ENCODE measurements around the gene KISS1R.

The KISS1R gene

DNA sequence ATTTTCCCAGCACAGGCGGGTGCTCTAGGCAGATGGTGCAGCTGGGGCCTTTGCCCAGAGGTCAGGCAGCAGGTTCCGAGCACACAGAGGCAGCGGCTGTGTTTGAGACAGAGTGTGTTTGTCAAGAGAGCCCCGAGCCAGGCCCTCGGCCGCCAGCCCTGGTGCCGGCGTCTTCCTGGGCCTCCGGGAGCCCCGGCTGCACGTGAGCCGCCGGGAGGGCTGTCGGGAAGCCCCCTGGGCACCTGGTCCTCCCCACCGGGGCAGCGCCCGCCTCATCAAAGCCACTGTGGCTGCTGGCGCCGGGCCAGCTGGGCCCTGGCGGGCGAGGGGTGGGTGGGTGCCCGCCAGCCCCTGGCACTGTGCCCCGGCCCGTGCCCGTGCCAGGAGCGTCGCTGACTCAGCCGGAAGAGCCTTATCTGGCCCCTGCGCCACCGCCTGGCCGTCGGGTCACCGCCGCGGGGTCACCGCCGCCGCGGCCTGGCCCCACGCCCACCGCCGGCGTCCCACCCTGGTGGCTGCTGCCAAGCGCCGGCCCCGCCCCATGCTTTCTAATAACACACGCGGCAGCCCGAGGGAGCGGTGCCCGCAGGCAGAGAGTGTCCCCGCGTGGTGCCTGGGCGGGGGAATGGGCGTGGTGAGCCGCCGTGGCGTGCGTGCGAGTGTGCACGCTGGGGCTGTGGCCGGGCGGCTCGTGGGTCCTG, 23.6 kb downstream of the KISS1R start:
- DNase-seq, result peak; percentile 68

DNA sequence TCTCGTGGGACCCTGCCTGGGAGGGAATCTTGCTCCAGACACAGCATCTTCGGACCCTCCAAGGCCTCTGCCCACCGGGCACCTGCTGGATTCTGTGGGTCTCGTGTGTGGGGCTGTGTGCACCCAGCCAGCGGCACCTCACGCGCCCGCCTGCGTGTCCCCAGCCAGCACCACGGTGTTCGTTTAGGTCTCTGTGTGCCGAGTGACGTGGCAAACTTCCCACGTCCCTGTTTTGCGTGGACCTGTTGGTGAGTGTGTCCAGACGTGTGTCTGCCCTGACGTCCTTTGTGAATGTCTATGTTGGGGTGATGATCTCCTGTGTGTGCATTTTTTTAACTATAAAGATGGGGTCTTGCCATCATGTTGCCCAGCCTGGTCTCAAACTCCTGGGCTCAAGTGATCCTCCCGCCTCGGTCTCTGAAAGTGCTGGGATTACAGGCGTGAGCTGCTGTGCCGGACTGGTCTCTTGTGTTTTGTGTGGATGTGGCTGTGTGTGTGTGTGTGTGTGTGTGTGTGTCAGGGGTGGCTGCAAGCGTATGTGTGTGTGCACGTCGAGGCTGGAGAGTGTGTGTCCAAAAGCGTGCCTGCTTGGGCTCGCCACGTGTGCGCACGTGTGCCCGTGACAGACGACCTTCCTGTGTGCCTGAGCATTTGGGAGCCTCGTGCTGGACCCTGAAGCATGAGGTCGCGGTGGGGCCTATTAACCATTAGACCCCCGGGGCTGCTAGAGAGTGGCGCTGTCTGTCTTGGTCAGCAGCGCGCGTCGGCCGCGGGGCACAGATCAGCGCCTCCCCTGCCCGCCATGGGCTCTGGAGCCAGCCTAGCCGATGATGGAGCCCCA, 24.4 kb downstream of the KISS1R start:
- DNase-seq, result no peak

DNA sequence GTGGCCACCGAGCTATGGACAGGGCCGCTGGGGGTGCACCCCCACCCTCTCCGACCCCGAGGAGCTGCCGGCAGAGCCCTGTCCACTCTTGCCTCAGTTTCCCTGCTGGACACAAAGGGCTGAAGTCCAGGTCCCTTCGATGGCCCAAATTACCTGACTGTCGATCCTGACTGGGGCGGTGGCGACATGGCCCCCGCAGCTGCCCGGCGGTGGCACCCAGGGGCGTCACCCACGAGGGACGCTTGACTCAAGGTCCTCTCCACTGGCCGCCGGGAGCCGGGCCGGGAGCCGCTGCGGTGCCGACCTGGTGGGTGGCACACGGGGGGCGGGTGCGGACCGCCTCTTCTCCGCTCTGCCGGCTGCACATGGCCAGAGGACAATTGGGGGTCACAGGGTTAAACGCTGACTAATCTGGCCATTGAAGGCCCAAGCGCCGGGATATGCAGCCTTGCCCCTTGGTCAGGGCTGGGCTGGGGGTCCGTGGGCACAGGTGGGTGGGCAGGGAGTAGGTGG, 25.1 kb downstream of the KISS1R start:
- DNase-seq, result no peak

DNA sequence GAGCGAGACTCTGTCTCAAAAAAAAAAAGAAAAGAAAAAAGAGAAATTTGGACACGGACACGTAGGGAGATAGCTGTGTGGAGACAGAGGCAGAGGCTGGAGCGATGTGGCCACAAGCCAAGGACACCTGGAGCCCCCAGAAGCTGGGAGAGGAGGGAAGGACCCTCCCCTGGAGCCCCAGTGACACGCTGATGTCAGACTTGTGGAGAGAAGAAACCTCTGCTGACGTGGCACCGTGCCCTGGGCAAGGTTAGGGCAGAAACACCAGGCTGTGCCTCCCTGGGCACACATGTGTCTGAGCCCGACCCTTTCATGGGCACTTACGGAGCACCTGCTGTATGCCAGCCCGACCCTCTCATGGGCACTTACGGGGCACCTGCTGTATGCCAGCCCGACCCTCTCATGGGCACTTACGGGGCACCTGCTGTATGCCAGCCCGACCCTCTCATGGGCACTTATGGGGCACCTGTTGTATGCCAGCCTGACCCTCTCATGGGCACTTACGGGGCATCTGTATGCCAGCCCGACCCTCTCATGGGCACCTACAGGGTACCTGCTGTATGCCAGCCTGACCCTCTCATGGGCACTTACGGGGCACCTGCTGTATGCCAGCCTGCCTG, 26.5 kb downstream of the KISS1R start:
- DNase-seq, result no peak

GRCh38 chr19:944171-944567, 27.0 kb downstream of the KISS1R start:
- no peak for DNase-seq

DNA sequence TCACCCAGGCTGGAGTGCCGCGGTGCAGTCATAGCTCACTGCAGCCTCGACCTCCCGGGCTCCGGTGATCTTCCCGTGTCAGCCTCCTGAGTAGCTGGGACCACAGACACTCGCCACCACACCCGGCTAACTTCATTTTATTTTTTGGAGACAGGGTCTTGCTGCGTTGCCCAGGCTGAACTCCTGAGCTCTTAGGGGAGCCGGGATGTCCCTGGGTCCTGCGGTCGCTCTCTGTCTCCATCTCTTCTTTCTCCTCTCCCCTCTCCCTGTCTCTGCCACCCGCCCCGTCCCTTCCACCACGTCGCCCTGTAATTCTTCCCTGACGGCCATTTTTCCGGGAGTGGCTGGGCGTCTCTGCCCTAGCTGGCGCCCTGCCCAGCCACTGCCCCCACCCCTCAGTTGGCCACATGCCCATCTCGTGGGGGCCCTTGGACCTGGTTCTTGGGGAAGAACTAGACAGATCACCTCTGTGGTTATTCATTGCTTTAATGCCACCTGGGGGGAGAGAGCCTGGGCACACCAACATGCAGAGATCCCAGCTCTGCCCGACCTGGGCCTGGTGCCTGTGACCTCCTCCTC, 27.6 kb downstream of the KISS1R start:
- DNase-seq, result no peak

- no peak for DNase-seq
These were observed 28.5 kb downstream of the KISS1R start for GRCh38 chr19:945401-946252.

- no peak for DNase-seq
These were observed 30.1 kb downstream of the KISS1R start for GRCh38 chr19:947090-947706.

- no peak for DNase-seq
These were observed 30.8 kb downstream of the KISS1R start for GRCh38 chr19:947707-948539.

DNA sequence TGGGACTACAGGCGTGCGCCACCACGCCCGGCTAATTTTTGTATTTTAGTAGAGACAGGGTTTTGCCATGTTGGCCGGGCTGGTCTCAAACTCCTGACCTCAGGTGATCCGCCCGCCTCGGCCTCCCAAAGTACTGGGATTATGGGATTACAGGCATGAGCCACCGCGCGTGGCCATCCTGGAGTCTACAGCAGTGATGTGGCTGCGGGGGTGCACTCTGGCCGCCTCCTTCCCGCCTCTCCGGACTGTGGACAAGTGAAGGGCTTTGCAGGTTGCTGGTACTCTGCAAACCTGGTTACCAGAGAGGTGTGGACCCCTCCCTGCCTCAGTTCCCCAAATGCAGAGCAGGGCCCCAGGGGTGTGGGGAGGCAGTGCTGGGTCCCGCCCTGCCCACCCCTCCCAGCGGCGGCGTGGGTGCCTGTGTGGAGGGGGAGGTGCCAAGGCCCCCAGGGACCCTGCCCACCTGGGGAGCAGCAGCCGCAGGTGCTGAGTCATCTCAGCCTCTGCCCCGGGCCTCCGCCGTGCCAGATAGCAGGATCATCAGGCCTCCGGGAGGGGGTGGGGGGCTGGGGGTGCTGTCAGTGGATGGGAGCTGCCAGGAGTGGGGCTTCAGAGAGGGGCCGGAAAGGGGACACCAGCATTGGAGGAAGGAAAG, 31.8 kb downstream of the KISS1R start:
- no peak for DNase-seq

- DNase-seq, result no peak
These were observed 33.4 kb downstream of the KISS1R start for GRCh38 chr19:950352-951066.

DNA sequence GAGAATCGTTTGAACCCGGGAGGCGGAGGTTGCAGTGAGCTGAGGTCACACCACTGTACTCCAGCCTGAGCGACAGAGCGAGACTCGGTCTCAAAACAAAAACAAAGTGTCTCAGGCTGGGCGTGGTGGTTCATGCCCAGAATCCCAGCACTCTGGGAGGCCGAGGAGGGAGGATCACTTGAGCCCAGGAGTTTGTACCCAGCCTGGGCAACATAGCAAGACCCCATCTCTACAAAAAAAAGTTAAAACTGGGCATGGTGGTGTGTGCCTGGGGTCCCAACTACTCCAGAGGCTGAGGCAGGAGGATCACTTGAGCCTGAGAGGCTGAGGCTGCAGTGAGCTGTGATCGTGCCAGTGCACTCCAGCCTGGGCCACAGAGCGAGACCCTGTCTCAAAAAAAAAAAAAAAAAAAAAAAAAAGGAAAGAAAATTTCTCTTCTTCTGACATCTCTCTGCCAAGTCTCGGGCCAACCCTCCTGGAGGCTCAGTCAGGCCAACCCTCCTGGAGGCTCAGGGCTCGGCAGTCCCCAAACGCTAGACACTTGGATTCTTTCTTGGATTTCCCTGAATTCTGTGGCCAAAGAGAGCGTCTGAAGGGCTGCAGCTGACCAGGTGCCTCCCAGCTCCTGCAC, 35.0 kb downstream of the KISS1R start:
- DNase-seq, result no peak

DNA sequence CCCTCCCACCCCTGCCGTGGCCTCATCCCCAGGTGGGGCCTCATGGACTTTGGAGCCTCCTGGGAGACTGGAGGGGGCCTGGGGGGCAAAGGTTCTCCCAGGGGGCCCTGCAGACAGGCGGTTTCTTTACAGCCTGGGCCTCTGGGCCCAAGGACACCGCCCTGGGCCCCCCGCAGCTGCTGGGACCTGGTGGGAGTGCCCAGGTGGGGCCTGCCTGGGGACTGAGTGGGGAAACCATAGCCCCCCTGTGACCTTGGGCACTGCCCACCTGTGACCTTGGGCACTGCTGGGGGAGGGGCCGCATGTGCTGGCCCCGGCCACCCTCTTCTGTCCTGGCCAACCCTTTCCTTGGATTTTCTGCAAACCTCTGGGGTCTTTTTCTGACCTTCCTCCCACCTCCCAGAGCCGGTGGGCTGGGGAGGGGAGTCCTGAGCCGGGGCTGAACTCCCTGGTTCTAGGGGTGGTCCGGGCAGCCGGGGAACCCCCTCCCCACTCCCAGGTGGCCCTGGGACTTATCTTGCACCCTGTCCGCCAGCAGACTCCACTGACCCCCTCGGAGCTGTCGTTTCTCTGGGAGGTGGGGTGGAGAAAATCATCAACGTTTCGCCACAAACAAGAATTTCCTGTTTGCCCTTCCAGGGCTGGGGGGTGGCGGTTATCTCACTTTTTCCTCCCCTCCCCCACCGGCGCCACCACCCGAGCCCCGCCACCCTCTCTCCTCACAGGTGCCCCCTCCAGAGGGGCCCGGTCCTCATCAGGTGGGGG, 35.7 kb downstream of the KISS1R start:
- no peak for DNase-seq

DNA sequence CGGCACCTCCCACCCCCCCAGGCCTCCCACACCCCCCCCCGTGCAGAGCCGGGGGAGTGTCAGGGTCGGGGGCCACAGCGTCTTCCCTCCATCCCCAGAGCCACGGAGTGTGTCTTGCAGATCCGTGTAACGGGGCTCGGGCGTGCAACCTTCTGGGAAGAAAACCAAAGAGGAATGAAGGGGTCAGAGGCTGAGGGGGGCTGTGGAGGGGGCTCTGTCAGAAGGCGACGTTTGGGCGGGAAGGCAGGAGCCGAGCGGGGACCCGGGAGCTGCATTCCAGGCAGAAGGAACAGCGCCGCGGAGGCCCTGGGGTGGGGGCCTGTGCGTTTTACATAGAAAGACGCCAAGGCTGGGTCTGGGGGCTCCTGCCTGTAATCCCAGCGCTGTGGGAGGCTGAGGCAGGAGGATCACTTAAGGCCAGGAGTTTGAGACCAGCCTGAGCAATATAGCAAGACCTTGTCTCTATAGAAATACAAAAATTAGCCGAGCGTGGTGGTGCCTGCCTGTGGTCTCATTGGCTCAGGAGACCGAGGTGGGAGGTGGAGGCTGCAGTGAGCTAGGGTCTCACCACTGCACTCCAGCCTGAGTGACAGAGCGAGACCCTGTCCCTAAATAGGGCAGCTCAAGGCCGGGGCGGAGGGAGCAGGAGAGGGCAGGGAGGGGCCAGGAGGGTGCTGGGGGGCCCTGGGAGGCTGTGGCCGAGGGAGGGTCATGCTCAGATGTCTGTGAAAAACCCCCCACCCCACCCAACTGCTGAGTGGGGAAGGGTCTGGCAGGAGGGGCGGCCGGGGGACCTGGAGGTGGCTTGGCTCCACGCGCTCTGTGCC, 36.5 kb downstream of the KISS1R start:
- DNase-seq, result no peak

DNA sequence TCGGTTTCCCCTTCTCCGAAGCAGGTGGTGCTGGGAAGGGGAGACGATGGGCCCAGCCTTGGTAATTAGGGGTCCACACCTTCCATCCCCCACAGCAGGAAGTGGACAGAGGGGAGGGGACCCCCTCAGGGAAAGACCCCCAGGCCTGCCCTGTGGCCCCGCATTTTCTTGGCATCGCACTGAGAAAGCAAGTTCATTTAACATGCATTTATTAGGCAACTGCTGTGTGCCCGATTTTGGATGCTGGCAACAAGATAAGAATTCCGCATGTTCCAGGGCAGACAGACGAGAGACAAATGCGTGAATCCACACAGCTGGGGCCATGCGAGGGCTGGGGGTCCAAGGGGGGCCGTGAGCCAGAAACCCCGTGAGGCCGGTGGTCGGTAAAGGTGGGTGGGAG, 37.1 kb downstream of the KISS1R start:
- no peak for DNase-seq

DNA sequence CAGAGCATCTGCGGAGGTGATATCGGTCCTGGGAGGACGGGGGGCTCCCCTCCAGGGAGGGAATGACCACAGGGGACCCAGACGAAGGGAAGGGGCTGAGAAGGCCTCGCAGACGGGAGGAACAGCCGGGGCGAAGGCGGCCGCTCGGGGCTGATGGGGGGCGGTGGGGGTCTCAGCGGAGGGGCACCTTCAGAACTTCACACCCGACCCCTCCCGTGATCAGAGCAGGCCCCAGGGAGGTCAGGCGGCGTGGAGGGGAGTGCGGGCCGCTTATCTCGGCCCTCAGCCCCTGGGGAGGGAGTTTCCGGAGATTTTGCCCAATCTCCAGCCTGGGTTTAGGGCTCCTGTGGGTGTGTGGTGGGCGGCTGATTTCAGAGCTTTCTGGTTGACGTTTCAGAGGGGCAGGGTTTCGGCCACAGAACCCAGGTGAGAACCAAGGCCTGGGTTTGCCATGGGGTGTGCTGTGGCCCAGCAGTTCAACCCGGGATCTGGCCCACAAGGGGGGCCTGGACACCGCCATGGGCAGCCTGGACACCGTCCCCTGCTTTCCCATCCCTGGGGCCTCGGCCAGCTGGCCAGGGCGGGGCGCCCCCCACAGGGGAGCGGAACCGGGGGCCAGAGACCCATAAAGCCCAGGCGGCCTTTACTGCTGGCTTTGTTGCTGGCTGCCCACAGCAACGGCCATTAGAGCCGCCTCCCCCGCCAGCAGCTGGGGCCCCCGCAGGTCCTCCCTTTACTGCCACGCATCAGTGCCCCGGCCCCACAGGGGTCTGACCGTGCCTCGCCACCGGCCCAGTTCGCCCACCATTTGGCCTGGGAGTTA, 37.8 kb downstream of the KISS1R start:
- DNase-seq, result no peak

All from activated CD4-positive, alpha-beta T cell treated with anti-CD3 and anti-CD28 coated beads, Interleukin-2, amount 50 U/mL, for 1 hour (primary cell).